K562 (cell line): ENCODE measurements around the gene ARHGAP8.

Experiments used
- SIRT6 ChIP-seq: IDR thresholded peaks from one replicate; pipeline ENCODE4 v1.6.1; 2012; ENCODE audit warnings: low read depth, mild to moderate bottlenecking, control low read depth, inconsistent platforms, low read length, moderate library complexity
- TF ChIP-seq, protein P1 (sequence below): sonication (generic); formaldehyde crosslinking; IDR thresholded peaks from 2 replicates; pipeline ENCODE4 v1.8.0; 2023; ENCODE audit warnings: missing genetic modification reagents, mild to moderate bottlenecking, borderline replicate concordance

- no peak for TF ChIP-seq SIRT6
- TF ChIP-seq, protein P1, sequence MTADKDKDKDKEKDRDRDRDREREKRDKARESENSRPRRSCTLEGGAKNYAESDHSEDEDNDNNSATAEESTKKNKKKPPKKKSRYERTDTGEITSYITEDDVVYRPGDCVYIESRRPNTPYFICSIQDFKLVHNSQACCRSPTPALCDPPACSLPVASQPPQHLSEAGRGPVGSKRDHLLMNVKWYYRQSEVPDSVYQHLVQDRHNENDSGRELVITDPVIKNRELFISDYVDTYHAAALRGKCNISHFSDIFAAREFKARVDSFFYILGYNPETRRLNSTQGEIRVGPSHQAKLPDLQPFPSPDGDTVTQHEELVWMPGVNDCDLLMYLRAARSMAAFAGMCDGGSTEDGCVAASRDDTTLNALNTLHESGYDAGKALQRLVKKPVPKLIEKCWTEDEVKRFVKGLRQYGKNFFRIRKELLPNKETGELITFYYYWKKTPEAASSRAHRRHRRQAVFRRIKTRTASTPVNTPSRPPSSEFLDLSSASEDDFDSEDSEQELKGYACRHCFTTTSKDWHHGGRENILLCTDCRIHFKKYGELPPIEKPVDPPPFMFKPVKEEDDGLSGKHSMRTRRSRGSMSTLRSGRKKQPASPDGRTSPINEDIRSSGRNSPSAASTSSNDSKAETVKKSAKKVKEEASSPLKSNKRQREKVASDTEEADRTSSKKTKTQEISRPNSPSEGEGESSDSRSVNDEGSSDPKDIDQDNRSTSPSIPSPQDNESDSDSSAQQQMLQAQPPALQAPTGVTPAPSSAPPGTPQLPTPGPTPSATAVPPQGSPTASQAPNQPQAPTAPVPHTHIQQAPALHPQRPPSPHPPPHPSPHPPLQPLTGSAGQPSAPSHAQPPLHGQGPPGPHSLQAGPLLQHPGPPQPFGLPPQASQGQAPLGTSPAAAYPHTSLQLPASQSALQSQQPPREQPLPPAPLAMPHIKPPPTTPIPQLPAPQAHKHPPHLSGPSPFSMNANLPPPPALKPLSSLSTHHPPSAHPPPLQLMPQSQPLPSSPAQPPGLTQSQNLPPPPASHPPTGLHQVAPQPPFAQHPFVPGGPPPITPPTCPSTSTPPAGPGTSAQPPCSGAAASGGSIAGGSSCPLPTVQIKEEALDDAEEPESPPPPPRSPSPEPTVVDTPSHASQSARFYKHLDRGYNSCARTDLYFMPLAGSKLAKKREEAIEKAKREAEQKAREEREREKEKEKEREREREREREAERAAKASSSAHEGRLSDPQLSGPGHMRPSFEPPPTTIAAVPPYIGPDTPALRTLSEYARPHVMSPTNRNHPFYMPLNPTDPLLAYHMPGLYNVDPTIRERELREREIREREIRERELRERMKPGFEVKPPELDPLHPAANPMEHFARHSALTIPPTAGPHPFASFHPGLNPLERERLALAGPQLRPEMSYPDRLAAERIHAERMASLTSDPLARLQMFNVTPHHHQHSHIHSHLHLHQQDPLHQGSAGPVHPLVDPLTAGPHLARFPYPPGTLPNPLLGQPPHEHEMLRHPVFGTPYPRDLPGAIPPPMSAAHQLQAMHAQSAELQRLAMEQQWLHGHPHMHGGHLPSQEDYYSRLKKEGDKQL (CRISPR knock-in tag) = no peak
Observed at GRCh38 chr22:44876921-44877320, 124.5 kb downstream of the ARHGAP8 start.
